OCI-LY1 (cell line): Measurements from ENCODE around the gene CORO1C.

Experiments
- CTCF ChIP-seq: fragments of 200-600 bp; sonication (generic), shearing (Covaris generic); IDR thresholded peaks from 2 replicates; pipeline ENCODE4 v1.5.1; 2017; ENCODE audit warnings: mild to moderate bottlenecking, antibody characterized with exemption, low read length, moderate library complexity, mixed read lengths
- EZH2 ChIP-seq: fragments of 200-600 bp; sonication (generic), shearing (Covaris generic); IDR thresholded peaks from 2 replicates; pipeline ENCODE4 v1.8.0; 2017; ENCODE audit warnings: borderline replicate concordance, mixed run types, mild to moderate bottlenecking, antibody characterized with exemption, low read length, moderate library complexity, mixed read lengths

- TF ChIP-seq CTCF, result no peak
- no peak for TF ChIP-seq EZH2
These were observed 117.3 kb downstream of the CORO1C start for GRCh38 chr12:108614041-108614440.
